HCT116 (cell line): ENCODE results near the gene APPL1. TPM values are rescaled to one million over a fixed set of nuclear protein-coding genes. Genes with fewer than 3 reads are reported as not detected.

Experiments
- ATAC-seq: fragments of 200-7000 bp; cut with Tn5 transposase; 2 replicates; pipeline ENCODE4 v1.9.1; 2020; ENCODE audit warnings: mild to moderate bottlenecking, moderate library complexity
- BruUV-seq: library from RNA; stranded (reverse); fragments of 400-500 nt; replicated peaks from 2 replicates; lab custom pipeline; 2021; lab: Mats Ljungman, UMichigan
- CTCF ChIA-PET: fragments of 300-600 bp; sonication (Branson Sonifier 250); formaldehyde crosslinking; loops from one replicate; lab custom pipeline; 2021; ENCODE audit warnings: antibody characterized with exemption; lab: Charles Lee
- POLR2A ChIA-PET: fragments of 300-600, 350-600 bp; sonication (Branson Sonifier 250); formaldehyde crosslinking; loops from one replicate; lab custom pipeline; 2021; ENCODE audit warnings: antibody characterized with exemption; lab: Charles Lee
- RAD21 ChIA-PET, 2 experiments: fragments of 300-600 bp; sonication (Branson Sonifier 250); formaldehyde crosslinking; loops; one replicate each; lab custom pipeline; 2023; ENCODE audit warnings: low total read pairs in 2 of 2; ENCODE audit not compliant: uncharacterized antibody in 2 of 2, unreplicated experiment in 2 of 2, low non-redundant PET in 1 of 2; lab: Charles Lee
- DNase-seq: peaks from one replicate; pipeline ENCODE4 v3.0.0-alpha.2; 2010; ENCODE audit warnings: low read depth, low spot score
- H2AFZ ChIP-seq: fragments of 200-600 bp; shearing (Covaris generic), sonication (generic); 2 replicates; pipeline ENCODE4 v1.6.1; 2017; ENCODE audit warnings: low read depth, mixed run types, mixed read lengths, antibody characterized with exemption, low read length; ENCODE audit not compliant: poor library complexity, severe bottlenecking
- H3K27ac ChIP-seq: 2 replicates; pipeline ENCODE4 v1.5.1; 2012; ENCODE audit warnings: low read depth, low read length
- H3K27me3 ChIP-seq: fragments of 200-600 bp; sonication (generic); 2 replicates; pipeline ENCODE4 v1.6.1; 2016; ENCODE audit warnings: mixed run types, low read length, mixed read lengths; ENCODE audit not compliant: insufficient read depth
- H3K36me3 ChIP-seq, 2 experiments: fragments of 200-500 bp in 1 of 2; fragments of 200-600 bp in 1 of 2; sonication (Bioruptor generic) in 1 of 2; sonication (generic) in 1 of 2; 2 replicates each; pipeline versions ENCODE4 v1.5.1 to v1.6.1; 2014 to 2016; ENCODE audit warnings: low read length in 2 of 2, inconsistent platforms in 1 of 2, mixed read lengths in 1 of 2, mixed run types in 1 of 2; ENCODE audit not compliant: insufficient read depth in 2 of 2, control insufficient read depth in 1 of 2
- H3K4me1 ChIP-seq, 2 experiments: fragments of 200-600 bp in 1 of 2; sonication (generic) in 1 of 2; 2 replicates each; pipeline versions ENCODE4 v1.5.1 to v1.6.1; 2012 to 2017; ENCODE audit warnings: low read length in 2 of 2, inconsistent platforms in 1 of 2, mild to moderate bottlenecking in 1 of 2, mixed read lengths in 1 of 2, mixed run types in 1 of 2, moderate library complexity in 1 of 2; ENCODE audit not compliant: insufficient read depth in 2 of 2, control insufficient read depth in 1 of 2
- H3K4me2 ChIP-seq: fragments of 200-600 bp; sonication (generic); 2 replicates; pipeline ENCODE4 v1.6.1; 2017; ENCODE audit warnings: mixed run types, low read length, mixed read lengths
- H3K4me3 ChIP-seq, 2 experiments: fragments of 200-600 bp in 1 of 2; sonication (generic) in 1 of 2; replicated peaks in 1 of 2; 2 replicates each; pipeline ENCODE4 v1.5.1; 2011 to 2016; ENCODE audit warnings: low read length in 2 of 2, control low read depth in 1 of 2, low read depth in 1 of 2, mild to moderate bottlenecking in 1 of 2, mixed read lengths in 1 of 2, mixed run types in 1 of 2
- H3K79me2 ChIP-seq: fragments of 200-600 bp; sonication (generic); 2 replicates; pipeline ENCODE4 v1.6.1; 2017; ENCODE audit warnings: mild to moderate bottlenecking, mixed run types, low read length, moderate library complexity, mixed read lengths; ENCODE audit not compliant: insufficient read depth
- H3K9ac ChIP-seq: fragments of 200-600 bp; sonication (generic); 2 replicates; pipeline ENCODE4 v1.6.1; 2016; ENCODE audit warnings: low read length, mixed read lengths
- H3K9me2 ChIP-seq: fragments of 200-600 bp; sonication (generic), shearing (Covaris generic); 2 replicates; pipeline ENCODE4 v1.6.1; 2017; ENCODE audit warnings: mixed run types, mild to moderate bottlenecking, moderate library complexity; ENCODE audit not compliant: insufficient read depth
- H3K9me3 ChIP-seq, 2 experiments: fragments of 200-500 bp in 1 of 2; fragments of 200-600 bp in 1 of 2; sonication (Bioruptor generic) in 1 of 2; sonication (generic) in 1 of 2; 2 replicates each; pipeline ENCODE4 v1.6.1; 2014 to 2017; ENCODE audit warnings: low read length in 2 of 2, mixed read lengths in 2 of 2, inconsistent platforms in 1 of 2, low read depth in 1 of 2, mild to moderate bottlenecking in 1 of 2, mixed run types in 1 of 2, moderate library complexity in 1 of 2; ENCODE audit not compliant: control insufficient read depth in 1 of 2, insufficient read depth in 1 of 2
- H4K20me1 ChIP-seq: fragments of 200-600 bp; sonication (generic), shearing (Covaris generic); 2 replicates; pipeline ENCODE4 v1.6.1; 2017; ENCODE audit warnings: mixed run types, mild to moderate bottlenecking, moderate library complexity; ENCODE audit not compliant: insufficient read depth
- CBX3 ChIP-seq: IDR thresholded peaks from 2 replicates; pipeline ENCODE4 v1.6.1; 2012; ENCODE audit warnings: low read depth
- CEBPB ChIP-seq: IDR thresholded peaks from 2 replicates; pipeline ENCODE4 v1.6.1; 2012; ENCODE audit warnings: low read depth
- EGR1 ChIP-seq: IDR thresholded peaks from 2 replicates; pipeline ENCODE4 v1.6.1; 2012; ENCODE audit warnings: low read depth
- ELF1 ChIP-seq: IDR thresholded peaks from 2 replicates; pipeline ENCODE4 v1.6.1; 2012; ENCODE audit warnings: low read depth, borderline replicate concordance
- EZH2 ChIP-seq: fragments of 200-600 bp; sonication (generic); IDR thresholded peaks from 2 replicates; pipeline ENCODE4 v1.6.1; 2017; ENCODE audit warnings: antibody characterized with exemption, mixed run types
- EZH2phosphoT487 ChIP-seq: fragments of 200-600 bp; IDR thresholded peaks from 2 replicates; pipeline ENCODE4 v1.6.1; 2018; ENCODE audit warnings: antibody characterized with exemption, borderline replicate concordance
- JUND ChIP-seq: IDR thresholded peaks from 2 replicates; pipeline ENCODE4 v1.6.1; 2012
- POLR2AphosphoS5 ChIP-seq: IDR thresholded peaks from 2 replicates; pipeline ENCODE4 v1.6.1; 2011; ENCODE audit warnings: mild to moderate bottlenecking, low read depth, low read length, moderate library complexity
- RAD21 ChIP-seq: IDR thresholded peaks from 2 replicates; pipeline ENCODE4 v1.6.1; 2012; ENCODE audit warnings: low read depth, mild to moderate bottlenecking
- SIN3A ChIP-seq: IDR thresholded peaks from 2 replicates; pipeline ENCODE4 v1.6.1; 2012; ENCODE audit warnings: low read depth
- SP1 ChIP-seq: IDR thresholded peaks from 2 replicates; pipeline ENCODE4 v1.6.1; 2012; ENCODE audit warnings: low read depth
- YY1 ChIP-seq: IDR thresholded peaks from 2 replicates; pipeline ENCODE4 v1.6.1; 2011; ENCODE audit warnings: low read length, low read depth, moderate library complexity, mild to moderate bottlenecking; ENCODE audit not compliant: insufficient replicate concordance; ENCODE audit errors: extremely low read depth
- intact Hi-C: fragments of 100-400 bp; cut with micrococcal nuclease; formaldehyde crosslinking; loops from 2 replicates; pipeline ENCODE4 v1.10.0; 2022
- total RNA-seq: library from RNA; stranded (reverse); gene quantifications from one replicate; pipeline ENCODE4 v1.2.1, GENCODE V29; 2021; ENCODE audit not compliant: unreplicated experiment
- TF ChIP-seq, protein P1 (sequence below): IDR thresholded peaks from 2 replicates; pipeline ENCODE4 v1.6.1; 2012; ENCODE audit warnings: low read depth
- TF ChIP-seq, protein P2 (sequence below), 3 experiments: fragments of 200-600 bp in 1 of 3; sonication (generic) in 1 of 3; IDR thresholded peaks in 2 of 3; conservative IDR thresholded peaks in 1 of 3; 2 replicates each; pipeline ENCODE4 v1.5.1; 2012 to 2017; ENCODE audit warnings: low read depth in 2 of 3, low read length in 2 of 3, antibody characterized with exemption in 1 of 3, borderline replicate concordance in 1 of 3, control low read depth in 1 of 3, mild to moderate bottlenecking in 1 of 3, mixed read lengths in 1 of 3, mixed run types in 1 of 3, moderate library complexity in 1 of 3; ENCODE audit not compliant: insufficient read depth in 1 of 3
- TF ChIP-seq, protein P3 (sequence below): IDR thresholded peaks from 2 replicates; pipeline ENCODE4 v1.6.1; 2011; ENCODE audit warnings: mild to moderate bottlenecking, low read length, moderate library complexity; ENCODE audit not compliant: insufficient replicate concordance; ENCODE audit errors: extremely low read depth
- TF ChIP-seq, protein P4 (sequence below): IDR thresholded peaks from 2 replicates; pipeline ENCODE4 v1.6.1; 2012

The APPL1 gene
- total RNA-seq, 1 experiment from 2014 or later: 30.8 TPM

DNA sequence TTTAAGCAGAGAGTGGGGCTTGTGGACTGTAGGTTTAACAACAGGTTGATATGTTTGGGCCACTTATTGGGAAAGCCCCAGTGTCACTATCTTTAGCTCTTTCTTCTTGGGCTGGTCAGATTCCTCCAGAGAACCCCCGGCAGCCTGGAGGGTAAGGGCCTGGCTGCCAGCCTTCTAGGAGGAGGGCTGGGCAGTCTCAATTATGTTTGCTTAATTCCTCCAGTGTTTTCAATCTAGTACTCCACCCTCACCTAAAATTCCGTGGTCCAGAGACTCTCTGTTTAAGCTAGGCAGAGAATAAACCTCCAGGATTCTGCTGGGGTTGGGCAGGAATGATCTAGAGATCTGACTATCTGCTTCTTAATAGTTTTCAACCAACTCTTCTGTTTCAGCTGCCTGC lies 59.7 kb downstream of the APPL1 start:
- Histone ChIP-seq H4K20me1 (no peaks in the 10 kb centered on the region), H3K27ac (no peak overlapping the region), H3K79me2 (no peaks in the 10 kb centered on the region), H3K4me1 (no peaks in the 10 kb centered on the region), H3K9me3 (no peaks in the 10 kb centered on the region), H3K4me2 (no peak overlapping the region), H3K27me3 (no peaks in the 10 kb centered on the region), H2AFZ (no peak overlapping the region), H3K9ac (no peak overlapping the region), H3K4me3 (no peak overlapping the region), H3K9me2 (no peaks in the 10 kb centered on the region), H3K36me3 (no peaks in the 10 kb centered on the region)
- RAD21 ChIA-PET: no interaction called here
- no peak for ATAC-seq
- DNase-seq: no peak
- TF ChIP-seq RAD21 (no peak), EGR1 (no peak), CEBPB (no peak), SP1 (no peak), CBX3 (no peak), EZH2phosphoT487 (no peak), ELF1 (no peak), SIN3A (no peak), YY1 (no peak), POLR2AphosphoS5 (no peak), JUND (no peak), EZH2 (no peak)
- TF ChIP-seq, protein P1, sequence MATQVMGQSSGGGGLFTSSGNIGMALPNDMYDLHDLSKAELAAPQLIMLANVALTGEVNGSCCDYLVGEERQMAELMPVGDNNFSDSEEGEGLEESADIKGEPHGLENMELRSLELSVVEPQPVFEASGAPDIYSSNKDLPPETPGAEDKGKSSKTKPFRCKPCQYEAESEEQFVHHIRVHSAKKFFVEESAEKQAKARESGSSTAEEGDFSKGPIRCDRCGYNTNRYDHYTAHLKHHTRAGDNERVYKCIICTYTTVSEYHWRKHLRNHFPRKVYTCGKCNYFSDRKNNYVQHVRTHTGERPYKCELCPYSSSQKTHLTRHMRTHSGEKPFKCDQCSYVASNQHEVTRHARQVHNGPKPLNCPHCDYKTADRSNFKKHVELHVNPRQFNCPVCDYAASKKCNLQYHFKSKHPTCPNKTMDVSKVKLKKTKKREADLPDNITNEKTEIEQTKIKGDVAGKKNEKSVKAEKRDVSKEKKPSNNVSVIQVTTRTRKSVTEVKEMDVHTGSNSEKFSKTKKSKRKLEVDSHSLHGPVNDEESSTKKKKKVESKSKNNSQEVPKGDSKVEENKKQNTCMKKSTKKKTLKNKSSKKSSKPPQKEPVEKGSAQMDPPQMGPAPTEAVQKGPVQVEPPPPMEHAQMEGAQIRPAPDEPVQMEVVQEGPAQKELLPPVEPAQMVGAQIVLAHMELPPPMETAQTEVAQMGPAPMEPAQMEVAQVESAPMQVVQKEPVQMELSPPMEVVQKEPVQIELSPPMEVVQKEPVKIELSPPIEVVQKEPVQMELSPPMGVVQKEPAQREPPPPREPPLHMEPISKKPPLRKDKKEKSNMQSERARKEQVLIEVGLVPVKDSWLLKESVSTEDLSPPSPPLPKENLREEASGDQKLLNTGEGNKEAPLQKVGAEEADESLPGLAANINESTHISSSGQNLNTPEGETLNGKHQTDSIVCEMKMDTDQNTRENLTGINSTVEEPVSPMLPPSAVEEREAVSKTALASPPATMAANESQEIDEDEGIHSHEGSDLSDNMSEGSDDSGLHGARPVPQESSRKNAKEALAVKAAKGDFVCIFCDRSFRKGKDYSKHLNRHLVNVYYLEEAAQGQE: no peak
- TF ChIP-seq, protein P2, sequence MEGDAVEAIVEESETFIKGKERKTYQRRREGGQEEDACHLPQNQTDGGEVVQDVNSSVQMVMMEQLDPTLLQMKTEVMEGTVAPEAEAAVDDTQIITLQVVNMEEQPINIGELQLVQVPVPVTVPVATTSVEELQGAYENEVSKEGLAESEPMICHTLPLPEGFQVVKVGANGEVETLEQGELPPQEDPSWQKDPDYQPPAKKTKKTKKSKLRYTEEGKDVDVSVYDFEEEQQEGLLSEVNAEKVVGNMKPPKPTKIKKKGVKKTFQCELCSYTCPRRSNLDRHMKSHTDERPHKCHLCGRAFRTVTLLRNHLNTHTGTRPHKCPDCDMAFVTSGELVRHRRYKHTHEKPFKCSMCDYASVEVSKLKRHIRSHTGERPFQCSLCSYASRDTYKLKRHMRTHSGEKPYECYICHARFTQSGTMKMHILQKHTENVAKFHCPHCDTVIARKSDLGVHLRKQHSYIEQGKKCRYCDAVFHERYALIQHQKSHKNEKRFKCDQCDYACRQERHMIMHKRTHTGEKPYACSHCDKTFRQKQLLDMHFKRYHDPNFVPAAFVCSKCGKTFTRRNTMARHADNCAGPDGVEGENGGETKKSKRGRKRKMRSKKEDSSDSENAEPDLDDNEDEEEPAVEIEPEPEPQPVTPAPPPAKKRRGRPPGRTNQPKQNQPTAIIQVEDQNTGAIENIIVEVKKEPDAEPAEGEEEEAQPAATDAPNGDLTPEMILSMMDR (IDR thresholded peaks at IDR 0.05 in 2 of 3, conservative IDR thresholded peaks at IDR 0.05 in 1 of 3; ENCODE audit: borderline replicate concordance in 1 of 3, insufficient read depth in 1 of 3, low read depth in 2 of 3, low read length in 2 of 3): no peak
- TF ChIP-seq, protein P3, sequence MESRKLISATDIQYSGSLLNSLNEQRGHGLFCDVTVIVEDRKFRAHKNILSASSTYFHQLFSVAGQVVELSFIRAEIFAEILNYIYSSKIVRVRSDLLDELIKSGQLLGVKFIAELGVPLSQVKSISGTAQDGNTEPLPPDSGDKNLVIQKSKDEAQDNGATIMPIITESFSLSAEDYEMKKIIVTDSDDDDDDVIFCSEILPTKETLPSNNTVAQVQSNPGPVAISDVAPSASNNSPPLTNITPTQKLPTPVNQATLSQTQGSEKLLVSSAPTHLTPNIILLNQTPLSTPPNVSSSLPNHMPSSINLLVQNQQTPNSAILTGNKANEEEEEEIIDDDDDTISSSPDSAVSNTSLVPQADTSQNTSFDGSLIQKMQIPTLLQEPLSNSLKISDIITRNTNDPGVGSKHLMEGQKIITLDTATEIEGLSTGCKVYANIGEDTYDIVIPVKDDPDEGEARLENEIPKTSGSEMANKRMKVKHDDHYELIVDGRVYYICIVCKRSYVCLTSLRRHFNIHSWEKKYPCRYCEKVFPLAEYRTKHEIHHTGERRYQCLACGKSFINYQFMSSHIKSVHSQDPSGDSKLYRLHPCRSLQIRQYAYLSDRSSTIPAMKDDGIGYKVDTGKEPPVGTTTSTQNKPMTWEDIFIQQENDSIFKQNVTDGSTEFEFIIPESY: no peak
- TF ChIP-seq, protein P4, sequence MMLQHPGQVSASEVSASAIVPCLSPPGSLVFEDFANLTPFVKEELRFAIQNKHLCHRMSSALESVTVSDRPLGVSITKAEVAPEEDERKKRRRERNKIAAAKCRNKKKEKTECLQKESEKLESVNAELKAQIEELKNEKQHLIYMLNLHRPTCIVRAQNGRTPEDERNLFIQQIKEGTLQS: no peak
- intact Hi-C loops: no loop called here
- POLR2A ChIA-PET: no interaction called here
- BruUV-seq: no TSS peak
- CTCF ChIA-PET: interaction anchor here (1.4 kb wide), 1 partner anchor 9 kb away, joined by 4 read pairs; no protein-coding TSS in a partner anchor
